Glomerular endothelial cell (primary cell): ENCODE results near the gene UBALD2. TPM values are rescaled to one million over a fixed set of nuclear protein-coding genes. Genes with fewer than 3 reads are reported as not detected.
A peak's percentile ranks its signal among the peaks of the same experiment; 100 is the strongest.
"Not testable (repeated sequence)": the region's sequence is repeated elsewhere in the genome, so short reads cannot be mapped to it uniquely, and the experiment has no call there.

Experiments
- DNase-seq: peaks from one replicate; pipeline ENCODE4 v3.0.0-alpha.2; 2011; ENCODE audit warnings: low read depth, low spot score; ENCODE audit errors: extremely low read depth
- total RNA-seq: library from RNA; depleted of rRNA; stranded (reverse); fragments of >200 nt; gene quantifications from 2 replicates; pipeline ENCODE4 v1.2.3, GENCODE V29; 2015

The UBALD2 gene
- 13.6 and 25.7 TPM in 2 replicates for total RNA-seq

DNA sequence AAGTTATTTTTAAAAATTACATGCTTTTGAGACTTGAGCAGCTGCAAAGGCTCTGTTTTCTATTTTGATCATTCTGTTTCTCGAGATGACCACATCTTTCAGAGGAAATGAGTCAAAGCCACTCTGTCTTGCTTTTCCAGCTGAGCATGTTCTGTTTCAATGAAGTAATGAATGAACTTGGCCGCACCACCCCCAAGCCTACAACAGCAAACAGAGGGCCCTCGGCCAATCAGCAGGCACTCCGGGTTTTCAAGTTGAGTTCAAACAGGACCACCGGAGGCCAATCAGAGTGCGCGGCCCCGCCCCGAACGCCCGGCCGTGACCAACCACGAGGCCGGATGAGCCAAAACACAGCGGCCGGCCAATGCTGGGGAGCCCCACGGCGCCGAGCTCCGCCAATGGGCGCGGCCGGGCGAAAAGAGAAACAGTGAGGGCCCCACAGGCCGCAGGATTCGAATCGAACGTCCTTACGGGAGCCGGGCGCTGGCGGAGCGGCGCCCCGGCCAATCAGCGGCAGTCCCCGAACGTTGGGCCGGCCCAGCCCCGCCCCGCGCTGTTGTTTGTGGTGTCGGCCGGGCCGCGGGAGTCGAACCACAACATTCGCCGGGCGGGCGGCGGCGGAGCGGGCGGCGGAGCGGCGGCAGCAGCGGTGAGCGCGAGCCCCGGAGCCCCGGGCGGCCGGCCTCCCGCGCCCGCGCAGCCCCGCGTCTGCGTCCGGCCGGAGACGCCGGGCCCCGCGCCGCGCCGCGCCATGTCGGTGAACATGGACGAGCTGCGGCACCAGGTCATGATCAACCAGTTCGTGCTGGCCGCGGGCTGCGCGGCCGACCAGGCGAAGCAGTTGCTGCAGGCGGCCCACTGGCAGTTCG, at the start of gene UBALD2:
TSS of gene UBALD2 (plus strand) at position 594 of the 869 bp plus-strand sequence. CDS start at position 752, 158 bp downstream.
- peak; percentile 95 for DNase-seq

DNA sequence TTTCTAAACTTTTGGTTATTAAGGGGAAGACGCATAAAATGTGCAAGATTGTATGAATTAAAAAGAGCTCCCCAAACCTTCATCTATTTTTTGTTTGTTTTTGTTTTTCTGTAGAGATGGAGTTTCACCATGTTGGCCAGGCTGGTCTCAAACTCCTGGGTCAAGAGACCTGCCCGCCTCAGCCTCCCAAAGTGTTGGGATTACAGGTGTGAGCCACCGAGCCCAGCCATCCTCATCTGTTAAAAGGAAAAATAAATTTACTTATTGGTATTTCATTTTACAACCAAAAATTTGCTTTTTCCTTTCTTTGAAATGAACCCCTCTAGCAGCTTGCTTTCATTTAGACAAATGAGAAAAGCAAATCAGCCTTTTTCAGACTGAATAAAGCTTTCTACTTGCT, 48.1 kb upstream of the UBALD2 start:
- no peak for DNase-seq

DNA sequence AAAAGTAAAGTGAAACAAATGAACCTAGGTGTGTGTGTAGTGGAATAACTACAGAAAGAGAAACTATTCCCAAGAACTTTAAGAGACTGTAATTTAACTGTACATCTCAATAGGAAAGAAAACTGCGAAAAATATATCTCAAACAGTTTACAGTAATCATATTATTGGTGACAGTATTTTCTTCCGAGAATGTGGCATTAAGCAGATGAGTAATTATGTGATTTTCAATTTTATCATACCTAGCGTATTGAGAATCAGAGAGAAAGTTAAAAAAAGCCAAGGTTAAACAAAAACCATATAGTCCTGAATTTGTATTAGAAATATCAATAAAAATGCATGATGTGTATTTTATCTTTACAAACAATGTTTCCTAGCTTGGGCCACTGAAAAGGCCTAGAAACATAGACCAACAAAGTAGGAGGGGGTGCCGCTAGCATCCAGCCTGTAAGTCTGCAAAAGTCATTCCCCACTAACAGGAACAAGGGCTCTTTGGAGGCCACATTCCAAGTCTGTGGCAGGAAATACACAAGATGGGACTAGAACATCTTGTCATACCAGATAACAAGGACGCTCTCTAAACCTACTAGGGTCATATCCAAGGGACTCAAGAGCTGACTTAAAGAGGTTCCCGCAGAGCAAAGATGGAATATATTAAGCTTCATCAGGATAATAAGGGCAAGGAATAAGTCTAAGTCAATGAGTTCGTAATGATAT, 45.3 kb upstream of the UBALD2 start:
- no peak for DNase-seq

DNA sequence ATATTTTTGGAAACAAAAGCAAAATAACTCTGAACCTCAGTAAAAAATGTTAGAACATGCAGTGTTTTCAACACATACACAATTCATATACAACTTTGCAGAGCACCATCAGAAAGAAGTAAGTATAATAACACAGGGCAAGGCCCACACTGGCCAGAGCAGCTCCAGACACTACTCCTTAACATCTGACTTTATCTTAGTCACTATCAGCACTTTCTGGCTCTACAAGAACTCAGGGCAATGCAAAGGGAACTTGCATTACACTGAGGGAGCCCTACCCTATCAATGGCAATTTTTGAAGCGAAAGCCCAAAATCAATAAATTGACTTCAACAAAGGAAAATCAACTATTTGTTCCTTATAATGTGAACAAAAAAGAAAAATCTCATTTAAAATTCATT, 41.3 kb upstream of the UBALD2 start:
- no peak for DNase-seq

DNA sequence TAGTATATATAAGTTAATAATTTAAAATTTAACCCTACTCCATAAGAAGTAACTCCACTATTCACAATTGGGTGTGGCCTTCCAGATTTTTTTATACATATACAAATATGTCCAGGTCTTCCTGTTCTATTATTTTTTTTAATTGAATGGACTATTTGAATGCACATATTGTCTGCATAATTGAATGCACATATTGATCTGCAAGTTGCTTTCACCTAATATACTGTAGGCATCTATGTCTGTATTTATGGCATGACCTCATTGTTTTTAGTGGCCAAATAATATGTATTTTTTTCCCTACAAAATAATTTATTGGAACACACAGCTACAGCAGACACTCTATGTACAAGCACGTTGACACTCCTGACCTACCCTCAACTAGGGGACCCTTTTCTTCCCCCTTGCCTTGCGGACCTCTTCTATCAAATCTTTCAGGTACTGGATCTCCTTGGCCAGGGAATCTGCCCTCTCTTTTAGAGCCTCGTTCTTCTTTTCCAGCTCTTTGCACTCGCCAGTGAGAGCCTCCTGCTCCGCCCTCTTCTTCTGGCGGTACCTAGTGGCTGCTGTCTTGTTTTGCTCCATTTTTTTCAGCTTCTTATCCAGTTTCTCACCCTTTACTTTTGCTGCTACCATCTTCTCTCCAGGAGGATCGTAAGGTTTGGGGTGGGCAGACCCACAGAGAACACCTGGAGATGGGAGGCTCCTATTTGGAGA, 39.6 kb upstream of the UBALD2 start:
- not testable (repeated sequence) for DNase-seq

DNA sequence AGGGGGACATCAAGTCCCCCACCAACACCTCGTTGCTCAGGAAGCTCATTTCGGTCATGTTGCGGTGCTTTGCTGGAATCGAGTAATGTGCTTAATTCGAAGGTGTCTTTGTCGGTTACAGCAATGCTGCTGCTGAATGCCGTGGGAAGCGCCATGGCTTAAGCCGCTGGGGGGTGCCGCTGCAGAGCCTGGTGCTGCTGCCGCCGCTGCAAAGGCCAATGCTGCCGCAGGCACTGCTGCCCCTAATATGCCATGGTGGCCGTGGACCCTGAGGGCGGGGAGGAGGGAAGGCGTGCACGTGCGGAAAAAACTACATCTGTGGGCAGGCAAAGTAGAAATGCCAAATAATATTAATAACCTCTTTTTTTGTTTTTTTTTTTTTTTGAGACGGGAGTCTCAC, 38.4 kb upstream of the UBALD2 start:
- DNase-seq = not testable (repeated sequence)

DNA sequence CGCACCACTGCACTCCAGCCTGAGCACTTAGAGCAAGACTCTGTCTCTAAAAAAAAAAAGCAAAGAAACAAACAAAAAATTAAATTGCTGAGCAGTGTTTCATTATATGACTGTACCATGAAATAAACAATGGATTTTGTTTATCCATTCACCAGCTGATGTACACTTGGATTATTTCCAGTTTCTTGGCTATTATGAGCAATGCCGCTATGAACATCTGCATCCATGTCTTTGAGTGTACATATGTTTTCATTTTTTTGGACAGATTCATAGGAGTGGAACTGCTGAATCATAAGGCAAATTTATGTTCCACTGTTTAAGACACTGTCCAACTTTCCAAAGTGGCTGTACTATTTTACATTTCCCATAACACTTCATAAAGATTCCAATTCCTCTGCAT, 32.8 kb upstream of the UBALD2 start:
- no peak for DNase-seq

DNA sequence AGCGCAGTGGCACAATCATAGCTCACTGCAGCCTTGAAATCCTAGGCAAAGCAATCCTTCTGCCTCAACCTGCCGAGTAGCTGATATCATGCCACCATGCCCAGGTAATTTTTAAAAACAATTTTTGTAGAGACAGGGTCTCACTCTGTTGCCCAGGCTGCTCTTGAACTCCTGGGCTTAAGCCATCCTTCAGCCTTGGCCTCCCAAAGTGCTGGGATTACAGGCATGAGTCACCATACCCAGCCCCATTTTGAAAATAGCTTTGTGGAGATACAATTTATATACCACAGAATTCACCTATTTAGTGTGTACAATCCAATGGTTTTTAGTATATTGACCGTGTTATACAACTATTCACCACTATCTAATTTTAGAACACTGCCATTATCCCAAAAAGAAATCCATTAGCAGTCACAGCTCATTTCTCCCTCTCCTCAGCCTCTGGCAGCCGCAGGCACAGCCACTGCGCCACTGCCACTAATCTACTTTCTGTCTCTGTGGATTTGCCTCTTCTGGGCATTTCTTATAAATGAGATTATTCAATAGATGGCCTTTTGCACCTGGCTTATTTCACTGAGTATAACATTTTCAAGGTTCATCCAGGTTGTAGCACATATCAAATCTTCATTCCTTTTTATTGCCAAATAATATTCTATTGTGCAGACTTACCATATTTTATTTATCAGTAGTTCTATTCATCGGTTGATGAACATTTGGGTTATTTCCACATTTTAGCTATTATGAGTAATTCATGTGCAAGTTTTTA, 31.4 kb upstream of the UBALD2 start:
- DNase-seq = no peak

DNA sequence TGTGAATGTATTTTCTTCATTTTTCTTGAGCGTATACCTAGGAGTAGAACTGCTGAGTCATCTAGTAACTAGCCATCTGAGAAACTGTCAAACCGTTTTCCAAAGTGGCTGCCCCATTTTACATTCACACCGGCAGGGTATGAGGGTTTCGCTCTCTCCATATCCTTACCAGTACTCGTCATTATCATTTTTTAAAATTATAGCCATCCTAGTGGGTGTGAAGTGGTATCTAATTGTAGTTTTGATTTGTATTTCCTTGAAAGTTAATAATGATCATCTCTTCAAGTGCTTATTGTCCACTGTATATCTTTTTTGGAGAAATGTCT, 30.8 kb upstream of the UBALD2 start:
- DNase-seq = no peak

DNA sequence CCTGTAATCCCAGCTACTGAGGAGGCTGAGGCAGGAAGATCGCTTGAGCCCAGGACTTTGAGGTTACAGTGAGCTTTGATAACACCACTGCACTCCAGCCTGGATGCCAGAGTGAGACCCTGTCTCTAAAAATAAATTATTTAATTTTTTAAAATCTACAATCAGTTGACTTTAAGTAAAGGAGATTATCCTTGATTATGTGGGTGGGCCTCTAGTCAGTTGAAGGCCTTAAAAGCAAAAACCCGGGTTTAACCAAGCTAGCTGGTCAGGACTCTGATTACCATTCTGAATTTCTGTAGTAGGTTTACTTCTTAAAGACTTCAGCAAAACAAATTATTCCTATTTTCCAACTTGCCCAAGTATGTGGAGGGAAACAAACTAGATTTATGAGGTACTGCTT, 29.3 kb upstream of the UBALD2 start:
- no peak for DNase-seq

DNA sequence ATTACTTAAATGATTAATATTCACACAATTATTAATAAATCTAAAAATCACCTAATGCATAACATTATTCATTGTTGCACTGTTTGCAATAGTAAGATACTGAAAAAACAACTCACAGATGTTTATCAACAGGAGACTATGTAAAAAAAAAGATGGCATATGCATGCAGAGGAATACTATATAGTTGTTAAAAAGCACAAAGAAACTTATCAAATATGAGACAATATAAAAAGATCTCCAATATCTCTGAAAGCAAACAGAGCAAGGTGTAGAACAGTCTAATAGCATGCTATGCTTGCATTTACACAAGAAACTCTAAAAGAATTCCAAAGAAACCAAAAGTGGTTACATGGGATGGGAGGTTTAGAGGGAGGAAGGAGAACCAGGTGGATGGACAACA, 28.5 kb upstream of the UBALD2 start:
- DNase-seq = no peak

DNA sequence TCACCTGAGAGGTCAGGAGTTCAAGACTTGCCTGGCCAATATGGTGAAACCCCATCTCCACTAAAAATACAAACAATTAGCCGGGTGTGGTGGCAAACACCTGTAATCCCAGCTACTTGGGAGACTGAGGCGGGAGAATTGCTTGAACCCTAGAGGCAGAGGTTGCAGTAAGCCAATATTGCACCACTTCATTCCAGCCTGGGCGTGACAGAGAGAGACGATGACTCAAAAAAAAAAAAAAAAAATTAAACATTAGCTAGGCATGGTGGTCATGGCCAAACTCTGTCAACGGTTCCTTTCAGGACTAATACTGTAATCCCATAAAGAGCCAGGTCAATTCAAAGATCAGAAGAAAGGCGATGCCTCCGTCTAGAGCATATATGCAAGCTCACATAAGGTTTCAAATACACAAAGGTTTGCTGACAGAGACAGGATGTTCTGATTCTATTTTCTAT, 27.3 kb upstream of the UBALD2 start:
- DNase-seq = no peak

DNA sequence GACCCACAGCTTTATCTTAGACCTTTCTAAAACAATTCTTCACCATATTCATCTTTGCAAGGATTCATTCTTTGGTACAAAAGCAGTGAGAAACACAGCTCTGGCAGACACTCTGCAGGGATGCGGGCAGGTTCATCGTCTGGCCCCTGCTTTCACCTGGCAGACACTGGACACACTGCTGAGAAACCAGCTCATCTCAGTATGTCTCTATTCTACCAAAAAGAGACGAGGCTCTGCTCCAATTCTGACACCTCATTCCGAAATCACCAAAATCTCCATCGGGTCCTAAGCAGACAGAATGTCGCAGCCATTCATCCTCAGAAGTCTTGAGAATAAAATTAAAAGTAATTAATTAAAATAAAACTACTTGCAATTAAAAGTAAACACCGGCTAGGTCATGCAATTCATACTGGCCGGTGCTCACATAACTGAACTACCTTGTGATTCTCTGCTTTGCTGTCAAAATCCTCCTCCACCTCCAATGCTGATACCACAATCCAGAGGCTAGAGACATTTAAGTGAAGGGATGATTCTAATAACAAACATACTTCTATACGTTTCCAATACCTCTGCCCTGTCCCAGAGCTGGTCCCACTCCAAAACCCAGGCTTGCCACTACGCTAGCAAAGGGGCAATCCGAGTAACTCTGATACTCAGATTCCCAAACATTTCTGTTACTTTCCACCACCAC, 26.2 kb upstream of the UBALD2 start:
- DNase-seq = no peak

DNA sequence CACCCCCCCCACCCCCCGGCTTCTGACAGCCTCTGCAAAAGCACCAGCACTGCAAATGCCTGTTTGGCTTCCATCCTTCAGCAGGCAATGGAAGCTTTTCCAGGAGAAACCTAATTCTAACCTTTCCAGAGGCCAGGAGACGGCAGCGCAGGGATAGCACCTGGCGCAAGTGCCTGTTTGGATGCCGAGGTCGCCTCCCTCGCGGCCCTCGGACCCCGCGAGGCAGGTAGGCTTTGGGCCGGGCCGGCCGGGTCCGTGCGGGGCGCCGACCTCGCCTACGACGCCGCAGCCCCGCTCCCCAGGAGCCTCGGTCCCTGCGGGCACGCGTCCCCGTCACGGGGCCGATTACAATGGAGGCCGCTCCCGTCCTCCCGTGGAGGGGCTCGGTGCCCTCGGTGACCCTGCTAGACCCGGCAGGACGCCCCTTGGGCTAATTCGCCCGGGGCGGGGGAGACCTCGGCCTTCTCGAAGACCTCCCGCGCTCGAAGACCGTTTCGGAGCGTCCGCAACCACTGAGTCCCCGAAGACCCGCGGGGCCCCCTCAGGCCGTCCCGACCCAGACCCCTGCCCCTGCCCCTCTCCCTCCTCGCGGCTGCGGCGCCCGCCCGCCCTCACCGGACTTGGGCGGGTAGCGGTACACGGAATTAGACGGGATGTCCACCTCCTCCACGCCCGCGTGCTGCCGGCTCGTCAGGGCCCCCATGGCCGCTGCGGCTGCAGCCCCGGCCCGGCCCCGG, 25.4 kb upstream of the UBALD2 start:
- no peak for DNase-seq

DNA sequence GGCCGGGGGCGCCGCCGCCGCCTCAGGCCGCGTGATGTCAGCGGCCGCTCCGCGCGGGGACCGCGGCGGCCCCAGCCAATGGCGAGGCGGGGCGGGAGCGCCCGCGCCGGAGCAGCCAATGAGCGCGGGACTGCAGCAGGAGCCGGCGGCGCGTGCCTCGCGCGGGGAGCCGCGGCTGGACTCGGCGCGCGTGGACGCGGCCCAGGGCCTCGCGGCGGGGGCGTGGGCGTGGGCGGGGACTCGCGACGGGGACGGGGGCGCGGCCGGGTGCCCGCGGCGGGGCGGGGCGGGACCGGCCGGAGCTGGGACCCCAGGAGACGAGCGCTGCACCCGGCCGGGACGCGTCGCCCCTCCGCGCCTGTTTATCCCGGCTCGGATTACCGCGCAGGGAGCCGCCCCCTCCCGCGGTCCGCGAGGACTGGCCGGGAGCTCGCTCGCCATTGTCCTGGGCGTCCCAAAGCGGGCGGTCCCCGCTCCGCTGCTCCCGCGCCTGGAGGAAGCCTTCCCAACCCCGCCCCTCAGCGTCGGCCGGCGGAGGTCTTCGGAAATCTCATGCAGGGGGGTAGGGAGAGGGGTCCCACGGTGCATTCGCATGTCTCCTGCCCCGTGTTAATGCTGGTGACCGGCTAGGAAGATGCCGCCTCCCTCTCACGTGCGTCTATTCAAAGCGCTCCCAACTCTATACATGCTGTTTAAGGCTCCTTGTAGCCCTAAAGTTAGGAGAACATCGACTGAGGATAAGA, 24.5 kb upstream of the UBALD2 start, which contains the start of gene RNF157:
TSS of gene RNF157 (minus strand) at position 33 of the 743 bp plus-strand sequence. CDS start 253 bp downstream, outside the sequence.
- no peak for DNase-seq

DNA sequence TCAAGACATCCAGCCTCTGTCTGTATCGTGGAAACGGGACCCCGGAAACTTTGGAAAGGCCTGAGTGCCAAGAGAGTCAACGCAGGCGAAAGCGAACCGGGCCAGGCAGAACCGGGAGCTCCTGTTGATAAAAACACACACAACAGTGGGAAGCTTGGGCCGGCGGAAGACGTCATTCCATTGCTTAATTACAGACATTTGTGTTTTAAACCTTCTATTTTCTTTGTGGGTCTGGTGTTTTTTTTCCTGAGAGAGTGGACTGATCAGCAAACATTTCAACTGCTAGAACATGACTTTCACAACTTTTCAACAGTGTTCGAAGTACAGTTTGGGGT, 24.0 kb upstream of the UBALD2 start:
- no peak for DNase-seq

DNA sequence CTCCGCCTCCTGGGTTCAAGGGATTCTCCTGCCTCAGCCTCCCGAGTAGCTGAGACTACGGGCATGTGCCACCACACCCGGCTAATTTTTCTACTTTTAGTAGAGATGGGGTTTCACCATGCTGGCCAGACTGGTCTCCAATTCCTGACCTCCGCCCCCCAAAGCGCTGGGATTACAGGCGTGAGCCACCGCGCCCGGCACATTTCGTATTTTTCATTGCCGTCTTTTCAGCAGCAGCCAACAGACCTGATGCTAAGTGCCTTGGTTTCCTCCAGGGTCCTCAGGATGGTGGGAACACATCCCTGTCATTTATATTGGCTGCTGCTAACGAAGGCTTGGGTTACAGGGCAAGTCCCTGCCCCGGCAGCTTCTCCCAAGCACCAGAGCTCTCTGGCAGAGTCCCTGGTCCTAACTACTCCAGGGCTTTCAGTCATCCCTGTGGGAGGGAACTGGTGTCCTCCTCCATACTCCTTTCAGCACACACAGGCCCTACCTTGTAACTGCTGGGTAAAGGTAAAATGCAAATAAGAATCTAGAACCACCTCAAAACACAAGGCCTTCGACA, 23.4 kb upstream of the UBALD2 start:
- no peak for DNase-seq
